Measurements from ENCODE around the gene GGACT.

DNA sequence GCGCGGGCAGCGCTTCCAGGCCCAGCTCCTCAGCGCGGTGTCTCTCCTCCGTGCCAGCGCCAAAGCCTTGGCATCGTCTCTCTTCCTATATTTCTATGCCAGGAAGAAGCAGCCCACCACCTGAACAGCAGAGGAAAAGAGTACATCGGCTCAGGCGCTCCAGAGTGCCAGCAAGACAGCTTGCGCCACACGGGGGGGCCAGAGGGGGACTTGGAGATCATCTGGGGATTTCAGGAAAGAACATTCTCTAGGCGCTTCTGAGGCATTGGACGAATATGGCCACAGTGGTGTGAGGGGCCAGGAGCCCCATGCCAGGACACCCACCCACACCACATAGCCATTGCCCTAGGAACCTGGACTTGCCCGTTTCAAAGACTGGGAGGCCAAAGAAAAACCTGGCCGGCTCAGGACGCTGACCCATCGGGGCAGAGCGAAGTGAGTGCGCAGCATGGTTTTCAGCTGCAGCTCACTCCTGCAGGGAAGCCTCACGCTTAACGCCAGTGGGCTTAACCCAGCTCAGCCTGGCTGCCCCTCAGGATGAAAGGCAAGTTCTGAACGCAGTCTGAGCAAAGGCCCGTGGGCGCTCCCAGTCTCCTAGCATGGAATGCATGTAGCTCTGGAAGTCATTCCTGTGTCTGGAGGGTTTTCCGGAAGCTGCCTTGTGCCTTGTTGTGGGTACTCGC is 62.1 kb downstream of the GGACT start:
- no peak for TF ChIP-seq GATA2 (IDR thresholded peaks at IDR 0.05; ENCODE audit: low read depth, low read length)
- no peak for TF ChIP-seq GATA3 (IDR thresholded peaks at IDR 0.05; ENCODE audit: low read depth, low read length)
